ENCODE data around the gene CA9.

The CA9 gene

DNA sequence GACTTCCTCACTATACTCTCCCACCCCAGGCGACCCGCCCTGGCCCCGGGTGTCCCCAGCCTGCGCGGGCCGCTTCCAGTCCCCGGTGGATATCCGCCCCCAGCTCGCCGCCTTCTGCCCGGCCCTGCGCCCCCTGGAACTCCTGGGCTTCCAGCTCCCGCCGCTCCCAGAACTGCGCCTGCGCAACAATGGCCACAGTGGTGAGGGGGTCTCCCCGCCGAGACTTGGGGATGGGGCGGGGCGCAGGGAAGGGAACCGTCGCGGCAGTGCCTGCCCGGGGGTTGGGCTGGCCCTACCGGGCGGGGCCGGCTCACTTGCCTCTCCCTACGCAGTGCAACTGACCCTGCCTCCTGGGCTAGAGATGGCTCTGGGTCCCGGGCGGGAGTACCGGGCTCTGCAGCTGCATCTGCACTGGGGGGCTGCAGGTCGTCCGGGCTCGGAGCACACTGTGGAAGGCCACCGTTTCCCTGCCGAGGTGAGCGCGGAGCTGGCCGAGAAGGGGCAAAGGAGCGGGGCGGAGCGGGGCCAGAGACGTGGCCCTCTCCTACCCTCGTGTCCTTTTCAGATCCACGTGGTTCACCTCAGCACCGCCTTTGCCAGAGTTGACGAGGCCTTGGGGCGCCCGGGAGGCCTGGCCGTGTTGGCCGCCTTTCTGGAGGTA is 2.1 kb downstream of the CA9 start:
- DNase-seq (ENCODE audit: low read depth): no peak

- no peak for DNase-seq (ENCODE audit: low read depth)
Measured at GRCh38 chr9:35679091-35679490, 5.4 kb downstream of the CA9 start.

DNA sequence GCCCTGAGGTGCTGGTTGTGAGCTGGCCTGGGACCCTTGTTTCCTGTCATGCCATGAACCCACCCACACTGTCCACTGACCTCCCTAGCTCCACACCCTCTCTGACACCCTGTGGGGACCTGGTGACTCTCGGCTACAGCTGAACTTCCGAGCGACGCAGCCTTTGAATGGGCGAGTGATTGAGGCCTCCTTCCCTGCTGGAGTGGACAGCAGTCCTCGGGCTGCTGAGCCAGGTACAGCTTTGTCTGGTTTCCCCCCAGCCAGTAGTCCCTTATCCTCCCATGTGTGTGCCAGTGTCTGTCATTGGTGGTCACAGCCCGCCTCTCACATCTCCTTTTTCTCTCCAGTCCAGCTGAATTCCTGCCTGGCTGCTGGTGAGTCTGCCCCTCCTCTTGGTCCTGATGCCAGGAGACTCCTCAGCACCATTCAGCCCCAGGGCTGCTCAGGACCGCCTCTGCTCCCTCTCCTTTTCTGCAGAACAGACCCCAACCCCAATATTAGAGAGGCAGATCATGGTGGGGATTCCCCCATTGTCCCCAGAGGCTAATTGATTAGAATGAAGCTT is 6.1 kb downstream of the CA9 start:
- DNase-seq (ENCODE audit: low read depth): no peak

DNA sequence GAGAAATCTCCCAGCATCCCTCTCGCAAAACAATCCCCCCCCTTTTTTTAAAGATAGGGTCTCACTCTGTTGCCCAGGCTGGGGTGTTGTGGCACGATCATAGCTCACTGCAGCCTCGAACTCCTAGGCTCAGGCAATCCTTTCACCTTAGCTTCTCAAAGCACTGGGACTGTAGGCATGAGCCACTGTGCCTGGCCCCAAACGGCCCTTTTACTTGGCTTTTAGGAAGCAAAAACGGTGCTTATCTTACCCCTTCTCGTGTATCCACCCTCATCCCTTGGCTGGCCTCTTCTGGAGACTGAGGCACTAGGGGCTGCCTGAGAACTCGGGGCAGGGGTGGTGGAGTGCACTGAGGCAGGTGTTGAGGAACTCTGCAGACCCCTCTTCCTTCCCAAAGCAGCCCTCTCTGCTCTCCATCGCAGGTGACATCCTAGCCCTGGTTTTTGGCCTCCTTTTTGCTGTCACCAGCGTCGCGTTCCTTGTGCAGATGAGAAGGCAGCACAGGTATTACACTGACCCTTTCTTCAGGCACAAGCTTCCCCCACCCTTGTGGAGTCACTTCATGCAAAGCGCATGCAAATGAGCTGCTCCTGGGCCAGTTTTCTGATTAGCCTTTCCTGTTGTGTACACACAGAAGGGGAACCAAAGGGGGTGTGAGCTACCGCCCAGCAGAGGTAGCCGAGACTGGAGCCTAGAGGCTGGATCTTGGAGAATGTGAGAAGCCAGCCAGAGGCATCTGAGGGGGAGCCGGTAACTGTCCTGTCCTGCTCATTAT is 6.8 kb downstream of the CA9 start:
- peak; percentile 72 for DNase-seq (ENCODE audit: low read depth)

- DNase-seq (ENCODE audit: low read depth): no peak
Measured at GRCh38 chr9:35681341-35682002, 7.7 kb downstream of the CA9 start.

DNA sequence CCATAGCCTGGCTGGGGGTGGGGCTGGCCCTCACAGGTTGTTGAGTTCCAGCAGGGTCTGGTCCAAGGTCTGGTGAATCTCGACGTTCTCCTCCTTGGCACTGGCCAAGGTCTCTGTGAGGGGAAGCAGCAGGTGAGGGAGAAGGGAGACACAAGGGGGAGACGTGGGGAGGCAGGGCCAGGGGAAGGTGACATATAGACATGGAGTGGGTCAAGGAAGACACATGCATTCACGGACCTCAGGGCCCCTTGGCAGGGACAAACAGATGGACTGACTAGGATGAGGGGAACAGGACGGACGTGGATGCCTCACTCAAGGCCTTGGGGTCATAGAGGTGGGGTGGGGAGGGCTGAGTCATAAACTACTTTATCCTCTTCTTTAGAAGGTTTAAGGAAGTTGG is 8.3 kb downstream of the CA9 start:
- no peak for DNase-seq (ENCODE audit: low read depth)

DNA sequence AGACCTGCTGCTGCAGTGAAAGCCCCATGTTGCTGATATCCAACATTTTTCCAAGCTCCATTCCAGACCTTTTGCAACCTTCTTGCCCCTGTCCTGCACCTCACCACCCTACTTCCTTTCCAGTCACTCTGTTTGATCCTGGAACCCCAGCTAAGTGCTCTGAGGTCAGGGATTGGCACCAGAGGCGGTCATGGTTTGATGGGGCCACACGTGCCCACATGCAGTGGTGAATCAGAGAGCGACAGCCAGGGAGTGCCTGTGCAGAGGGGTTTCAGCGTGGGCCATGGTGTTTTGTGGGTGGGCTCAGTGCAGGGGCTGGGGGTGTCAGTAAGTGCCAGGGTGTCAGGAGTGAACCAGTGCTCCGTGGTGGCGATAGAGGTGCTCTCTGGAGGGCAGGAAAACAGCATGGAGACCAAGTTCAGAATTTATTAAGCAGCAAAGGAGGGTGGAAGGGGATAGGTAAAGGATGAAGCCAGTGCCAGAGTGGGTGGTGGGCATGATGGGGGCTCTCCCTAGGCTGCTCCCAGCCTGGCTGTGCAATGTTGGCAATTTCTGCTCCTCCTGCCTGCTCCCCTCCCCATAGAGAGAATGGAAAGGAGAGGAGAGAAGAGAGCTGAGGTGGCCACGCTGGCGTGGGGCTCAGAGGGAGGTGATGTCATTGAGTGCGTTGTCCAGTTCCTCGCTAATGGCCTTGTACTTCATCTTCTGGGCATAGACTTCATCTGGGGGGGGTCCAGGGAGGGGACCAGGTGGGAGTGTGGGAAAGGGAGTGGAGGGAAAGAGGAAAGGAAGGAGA is 9.0 kb downstream of the CA9 start:
- no peak for DNase-seq (ENCODE audit: low read depth)

DNA sequence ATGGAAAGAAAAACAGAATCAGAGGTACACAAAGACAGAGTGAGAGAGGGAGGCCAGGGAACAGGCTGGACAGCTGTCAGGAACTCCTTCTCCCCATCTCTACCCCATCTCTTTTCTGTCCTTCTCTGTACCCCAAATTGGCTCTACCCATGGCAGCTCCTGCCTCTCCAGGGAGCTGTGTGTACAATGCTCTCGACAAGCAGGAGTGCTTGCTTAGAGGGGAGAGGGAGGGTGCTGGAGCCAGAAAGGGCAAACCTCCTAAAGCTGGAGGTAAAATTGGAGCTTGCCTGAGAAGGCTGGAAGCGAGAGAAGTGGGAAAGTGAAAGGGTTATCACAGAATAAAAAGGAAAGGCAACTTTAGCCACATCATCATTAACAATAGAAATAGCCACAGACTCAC is 9.6 kb downstream of the CA9 start:
- DNase-seq (ENCODE audit: low read depth): no peak

DNA sequence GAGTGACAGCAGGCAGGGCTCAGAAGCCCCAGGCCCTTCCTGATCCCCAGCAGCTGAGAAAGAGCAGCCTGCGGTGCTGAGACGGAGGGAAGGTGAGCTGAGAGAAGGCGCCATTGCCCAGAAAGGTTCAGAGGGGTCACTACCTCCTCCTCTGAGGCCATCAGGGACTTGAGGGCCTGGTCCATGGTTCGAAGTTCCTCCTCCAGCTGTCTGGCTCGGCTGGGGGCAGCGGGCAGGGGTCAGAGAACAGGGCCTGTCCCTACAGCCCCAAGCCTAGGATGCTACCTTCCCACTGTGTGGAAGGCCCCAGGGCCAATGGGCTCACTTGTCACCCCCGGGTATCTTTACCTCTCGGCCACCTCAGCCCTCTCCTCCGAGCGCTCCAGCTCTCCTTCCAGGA is 11.2 kb downstream of the CA9 start:
- DNase-seq (ENCODE audit: low read depth): no peak

DNA sequence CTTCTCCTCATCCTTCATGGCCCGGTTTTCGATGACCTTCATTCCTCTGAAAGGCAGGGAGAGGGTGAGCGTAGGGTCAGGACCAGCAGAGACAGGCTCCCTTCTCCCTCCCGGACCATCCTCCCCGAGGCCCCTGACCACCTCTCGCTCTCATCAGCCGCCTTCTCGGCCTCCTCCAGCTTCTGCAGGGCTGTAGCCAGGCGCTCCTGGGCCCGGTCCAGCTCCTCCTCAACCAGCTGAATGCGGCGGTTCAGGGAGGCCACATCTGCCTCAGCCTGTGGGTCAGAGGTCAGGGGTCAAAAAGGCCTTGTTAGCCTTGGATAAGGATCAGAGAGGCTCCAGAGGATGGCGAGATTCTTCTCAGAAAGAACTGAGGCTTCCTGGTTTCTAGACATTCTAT is 11.8 kb downstream of the CA9 start:
- DNase-seq (ENCODE audit: low read depth): no peak

- DNase-seq (ENCODE audit: low read depth): peak; percentile 55
Measured at GRCh38 chr9:35686222-35687203, 12.8 kb downstream of the CA9 start.

DNA sequence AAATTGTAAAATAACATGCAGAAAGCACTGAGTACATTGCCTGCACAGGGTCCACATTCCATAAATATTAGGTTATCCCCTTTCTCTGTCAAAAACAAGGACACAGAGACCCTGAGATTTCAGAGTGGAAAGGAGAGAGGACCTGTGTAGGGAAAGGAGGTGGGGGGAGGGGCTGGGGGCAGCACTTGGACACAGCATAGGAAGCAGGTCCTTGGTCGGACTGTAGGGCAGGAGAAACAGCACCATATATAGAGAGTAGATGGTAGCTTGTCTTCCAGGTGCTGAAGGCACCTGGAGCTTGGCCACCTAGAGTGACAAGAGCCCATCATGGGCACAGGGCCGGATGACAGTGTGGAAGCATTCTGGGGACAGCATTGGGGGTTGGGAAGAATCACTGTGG is 13.6 kb downstream of the CA9 start:
- no peak for DNase-seq (ENCODE audit: low read depth)

- no peak for DNase-seq (ENCODE audit: low read depth)
Measured at GRCh38 chr9:35687972-35688557, 14.3 kb downstream of the CA9 start.

- DNase-seq (ENCODE audit: low read depth): peak; percentile 88
Measured at GRCh38 chr9:35688558-35689541, 15.1 kb downstream of the CA9 start.

GRCh38 chr9:35689542-35690293 is 16.0 kb downstream of the CA9 start, which contains the start of gene TPM2:
TSS of gene TPM2 (minus strand) at chr9:35689925. CDS start at chr9:35689817, 108 bp downstream.
- peak; percentile 84 for DNase-seq (ENCODE audit: low read depth)

- DNase-seq (ENCODE audit: low read depth): peak; percentile 82
Measured at GRCh38 chr9:35690294-35690613, 16.5 kb downstream of the CA9 start.

DNA sequence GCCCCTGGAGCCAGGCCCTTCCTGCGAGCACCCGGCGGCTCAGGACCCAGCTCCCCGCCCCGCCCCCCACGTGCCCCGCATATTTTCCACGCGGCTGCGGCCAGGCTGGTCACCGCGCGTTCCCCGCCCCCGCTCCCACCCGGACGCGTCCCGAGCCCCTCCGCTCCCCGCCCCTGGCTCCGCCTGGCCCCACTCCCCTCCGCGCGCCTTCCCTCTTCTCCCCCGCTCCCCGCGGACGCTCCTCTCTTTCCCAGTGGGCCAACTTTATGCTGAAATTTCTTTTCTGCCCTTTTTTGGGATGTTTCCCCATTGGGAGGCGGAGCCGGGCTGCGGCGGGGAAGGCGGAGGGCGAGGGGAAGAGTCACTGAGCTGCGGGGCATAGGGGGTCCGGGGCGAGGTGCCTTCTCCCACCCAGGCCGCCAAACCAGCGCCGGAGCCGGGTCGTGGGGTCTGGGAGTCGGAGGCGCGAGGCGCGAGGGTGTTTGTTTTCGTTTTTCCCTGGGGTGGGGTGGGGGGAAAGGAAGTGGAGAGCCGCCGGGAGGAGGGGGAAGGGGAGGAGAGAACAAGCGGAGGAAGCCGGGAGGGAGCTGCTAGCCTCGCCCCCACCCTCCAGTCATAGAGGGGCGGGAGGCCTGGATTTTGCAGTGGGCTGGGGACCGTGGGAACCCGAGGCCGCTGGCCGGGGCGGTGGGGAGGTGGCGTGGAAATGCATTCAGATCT is 17.0 kb downstream of the CA9 start:
- DNase-seq (ENCODE audit: low read depth): peak; percentile 76

DNA sequence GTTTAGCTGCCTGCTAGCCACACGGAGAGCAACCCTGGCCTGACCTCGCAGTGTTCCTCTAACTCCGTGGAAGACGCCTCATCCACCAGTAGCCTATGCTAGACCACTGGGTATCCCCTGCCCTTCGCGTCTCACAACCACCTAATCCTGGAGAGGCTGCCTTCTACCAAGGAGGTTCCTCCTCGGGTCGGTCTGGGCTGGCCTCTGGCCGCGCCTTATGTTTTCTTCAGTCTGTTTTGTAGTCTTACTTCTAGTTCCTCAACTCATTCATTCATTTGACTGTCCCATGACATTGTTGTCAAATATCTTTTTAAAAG is 17.6 kb downstream of the CA9 start:
- DNase-seq (ENCODE audit: low read depth): no peak
